GM19351 (cell line): ENCODE measurements around the gene ZNF597.
A peak's percentile ranks its signal among the peaks of the same experiment; 100 is the strongest.
"Not testable (repeated sequence)": the region's sequence is repeated elsewhere in the genome, so short reads cannot be mapped to it uniquely, and the experiment has no call there.

Experiments used
- ATAC-seq: cut with Tn5 transposase; IDR thresholded peaks from one replicate; pipeline ENCODE4 v1.9.1; 2021; ENCODE audit warnings: mild to moderate bottlenecking, moderate library complexity; ENCODE audit not compliant: unreplicated experiment

ZNF597 gene

DNA sequence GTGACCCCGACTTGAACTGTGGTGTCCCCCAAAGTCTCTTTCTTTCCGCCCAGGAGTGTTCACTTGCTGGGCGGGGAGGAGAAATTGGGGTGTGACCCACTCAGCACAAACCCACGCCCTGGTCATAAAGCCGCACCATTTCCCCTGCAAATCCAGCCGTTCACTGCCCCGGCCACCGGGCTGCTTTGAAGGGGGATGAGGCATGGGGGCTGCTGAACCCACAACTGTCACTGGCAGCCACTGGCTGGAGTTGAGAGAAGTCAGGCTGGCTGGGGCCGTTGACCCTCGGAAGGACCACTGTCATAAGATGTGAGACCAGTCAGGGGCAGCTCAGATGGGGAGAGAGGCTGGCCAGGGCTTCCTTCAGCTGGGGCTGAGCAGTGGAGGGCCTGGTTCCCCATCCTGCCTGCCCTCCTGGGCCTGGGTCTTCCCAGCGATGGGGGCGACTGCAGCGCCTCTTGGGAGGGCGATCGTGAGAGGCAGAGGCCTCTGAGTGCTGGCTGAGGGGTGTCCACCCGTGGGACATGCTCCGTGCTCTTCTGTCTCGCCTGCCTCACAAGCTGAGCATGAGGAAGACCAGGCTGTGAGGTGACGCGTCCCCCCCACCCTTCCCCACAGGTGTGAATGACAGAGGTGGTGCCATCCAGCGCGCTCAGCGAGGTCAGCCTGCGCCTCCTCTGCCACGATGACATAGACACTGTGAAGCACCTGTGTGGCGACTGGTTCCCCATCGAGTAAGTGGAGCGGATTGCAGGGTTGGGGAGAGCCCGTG is 32.5 kb upstream of the ZNF597 start:
- no peak for ATAC-seq

DNA sequence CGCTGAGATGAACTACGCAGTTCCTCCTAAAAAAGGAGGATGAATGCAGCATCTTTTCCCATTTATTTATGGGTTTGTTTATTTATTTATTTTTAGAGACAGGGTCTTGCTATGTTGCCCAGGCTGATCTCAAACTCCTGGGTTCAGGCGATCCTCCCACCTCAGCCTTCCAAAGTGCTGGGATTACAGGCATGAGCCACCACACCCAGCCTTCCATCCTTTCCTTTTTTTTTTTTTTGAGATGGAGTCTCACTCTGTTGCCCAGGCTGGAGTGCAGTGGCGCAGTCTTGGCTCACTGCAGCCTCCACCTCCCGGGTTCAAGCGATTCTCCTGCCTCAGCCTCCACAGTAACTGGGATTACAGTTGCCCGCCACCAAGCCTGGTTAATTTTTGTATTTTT is 31.6 kb upstream of the ZNF597 start:
- ATAC-seq = not testable (repeated sequence)

DNA sequence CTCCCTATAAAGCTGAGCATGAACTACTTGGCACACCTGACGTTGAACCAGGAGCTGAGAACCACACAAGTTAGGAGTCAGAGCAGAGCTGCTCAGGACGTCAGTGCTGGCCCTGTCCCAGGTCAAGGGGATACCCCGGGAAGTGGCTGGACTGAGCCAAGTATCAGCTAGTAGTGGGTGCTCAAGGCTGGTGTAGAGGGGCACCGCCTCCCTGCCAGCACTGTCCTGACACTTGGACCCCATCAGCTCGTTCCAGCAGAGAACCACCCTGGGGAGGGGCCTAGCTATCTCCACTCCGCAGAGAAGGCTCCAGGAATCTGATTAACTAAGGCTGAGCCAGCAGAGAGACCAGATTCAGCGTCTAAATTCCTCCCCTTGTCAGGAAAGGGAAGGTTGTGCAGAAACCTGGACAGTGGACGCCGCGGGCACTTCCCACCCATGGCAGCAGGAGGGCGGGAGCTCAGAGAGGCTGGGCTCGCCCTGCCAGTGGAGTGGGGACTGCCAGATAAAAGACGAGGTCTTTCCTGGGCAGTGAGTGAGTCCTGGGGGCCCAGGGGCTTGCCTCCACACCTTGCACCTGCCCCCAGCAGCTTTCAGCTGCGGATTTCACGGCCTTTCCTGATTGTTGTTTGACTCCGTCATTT is 31.0 kb upstream of the ZNF597 start:
- ATAC-seq = no peak

DNA sequence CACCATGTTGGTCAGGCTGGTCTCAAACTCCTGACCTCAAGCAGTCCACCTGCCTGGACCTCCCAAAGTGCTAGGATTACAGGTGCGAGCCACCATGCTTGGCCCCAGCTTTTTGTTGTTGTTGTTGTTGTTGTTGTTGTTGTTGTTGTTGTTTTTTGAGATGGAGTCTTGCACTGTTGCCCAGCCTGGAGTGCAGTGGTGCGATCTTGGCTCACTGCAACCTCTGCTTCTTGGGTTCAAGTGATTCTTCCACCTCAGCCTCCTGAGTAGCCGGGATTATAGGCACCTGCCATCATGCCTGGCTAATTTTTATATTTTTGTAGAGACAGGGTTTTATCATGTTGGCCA is 30.3 kb upstream of the ZNF597 start:
- not testable (repeated sequence) for ATAC-seq

DNA sequence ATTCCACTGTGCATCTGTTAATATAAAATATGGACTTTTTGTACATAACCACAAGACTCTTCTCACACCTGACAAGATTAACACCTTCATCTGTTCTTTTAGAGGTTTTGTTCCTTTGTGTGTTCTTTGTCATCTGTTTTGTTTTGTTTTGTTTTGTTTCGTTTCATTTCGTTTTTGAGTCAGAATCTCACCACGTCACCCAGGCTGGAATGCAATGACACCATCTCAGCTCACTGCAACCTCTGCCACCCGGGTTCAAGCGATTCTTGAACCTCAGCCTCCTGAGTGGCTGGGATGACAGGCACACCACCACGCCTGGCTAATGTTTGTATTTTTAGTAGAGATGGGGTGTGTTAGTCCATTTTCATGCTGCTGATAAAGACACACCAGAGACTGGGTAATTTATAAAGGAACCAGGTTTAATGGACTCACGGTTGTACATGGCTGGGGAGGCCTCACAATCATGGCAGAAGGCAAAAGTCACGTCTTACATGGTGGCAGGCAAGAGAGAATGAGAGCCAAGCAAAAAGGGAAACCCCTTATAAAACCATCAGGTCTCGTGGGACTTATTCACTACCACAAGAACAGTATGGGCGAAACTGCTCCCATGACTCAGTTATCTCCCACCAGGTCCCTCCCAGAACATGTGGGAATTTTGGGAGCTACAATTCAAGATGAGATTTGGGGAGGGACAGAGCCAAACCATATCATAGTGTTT is 29.7 kb upstream of the ZNF597 start:
- no peak for ATAC-seq

DNA sequence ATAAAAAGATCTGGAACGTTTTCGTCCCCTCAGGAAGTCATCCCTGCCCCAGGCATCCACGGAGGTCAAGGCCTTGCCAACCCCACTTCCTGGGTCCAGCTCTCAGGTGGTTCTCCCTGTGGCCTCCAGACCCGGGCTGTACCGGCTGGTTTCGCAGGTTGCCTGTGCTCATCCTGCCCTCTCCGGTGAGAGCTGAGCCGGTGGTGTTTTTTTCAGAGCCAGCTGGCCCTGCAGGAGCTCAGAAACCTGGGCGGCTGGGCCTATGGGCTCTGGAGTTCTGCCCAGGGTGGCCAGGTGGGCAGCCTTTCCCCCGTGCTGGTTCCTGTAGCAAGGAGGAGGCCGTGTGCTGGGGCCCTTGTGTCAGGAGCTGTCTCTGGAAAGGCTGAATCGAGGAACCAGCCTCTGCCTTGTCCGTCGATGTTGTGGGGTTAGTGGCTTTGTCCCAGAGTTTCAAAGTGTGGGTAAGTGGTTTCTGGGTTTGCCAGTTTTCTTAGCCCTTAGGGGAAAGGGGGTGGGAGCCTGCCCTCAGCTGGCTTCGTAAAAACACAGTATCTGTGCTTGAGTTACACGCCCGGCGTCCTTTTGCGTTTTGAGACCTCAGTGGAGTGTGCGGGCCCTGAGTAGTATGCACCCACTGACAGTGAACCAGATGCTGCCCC is 28.3 kb upstream of the ZNF597 start:
- ATAC-seq = no peak

DNA sequence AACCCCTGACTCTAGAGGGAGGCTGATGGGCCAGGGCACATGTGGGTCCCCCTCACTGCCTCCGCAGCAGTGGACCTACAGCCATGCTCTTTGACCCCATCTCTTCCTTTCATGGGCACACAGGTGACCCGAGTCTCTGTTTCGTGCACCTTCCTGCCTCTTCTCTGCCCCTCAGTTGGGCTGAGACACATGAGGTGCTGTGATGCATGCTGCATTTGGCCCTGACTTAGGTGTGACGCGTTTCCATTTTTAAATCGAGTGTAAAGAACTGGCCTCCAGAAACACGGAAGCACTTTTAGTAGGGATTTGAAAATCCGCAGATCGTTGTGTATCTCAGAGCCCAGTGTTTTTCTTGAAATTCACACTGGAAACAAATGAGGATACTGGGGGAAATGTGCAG is 27.4 kb upstream of the ZNF597 start:
- no peak for ATAC-seq

DNA sequence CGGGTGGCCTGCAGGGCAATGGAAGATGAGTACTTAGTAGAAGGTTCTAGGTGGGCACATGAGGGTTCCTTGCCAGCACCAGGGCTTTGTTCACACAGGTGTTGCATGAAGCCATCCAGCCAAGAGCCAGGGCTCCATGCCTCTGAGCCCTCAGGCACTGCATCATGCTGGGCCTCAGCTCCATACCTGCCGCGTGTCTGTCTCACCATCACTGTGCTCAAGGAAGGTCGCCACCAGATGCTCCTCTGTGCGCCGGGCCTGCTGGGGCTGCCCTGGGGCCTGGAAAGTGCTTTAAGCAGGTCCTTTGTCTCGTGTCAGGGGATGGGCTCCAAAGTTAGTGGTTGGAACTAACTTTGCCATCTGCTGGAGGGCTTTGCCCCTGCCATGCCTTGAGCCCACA is 26.4 kb upstream of the ZNF597 start:
- no peak for ATAC-seq

DNA sequence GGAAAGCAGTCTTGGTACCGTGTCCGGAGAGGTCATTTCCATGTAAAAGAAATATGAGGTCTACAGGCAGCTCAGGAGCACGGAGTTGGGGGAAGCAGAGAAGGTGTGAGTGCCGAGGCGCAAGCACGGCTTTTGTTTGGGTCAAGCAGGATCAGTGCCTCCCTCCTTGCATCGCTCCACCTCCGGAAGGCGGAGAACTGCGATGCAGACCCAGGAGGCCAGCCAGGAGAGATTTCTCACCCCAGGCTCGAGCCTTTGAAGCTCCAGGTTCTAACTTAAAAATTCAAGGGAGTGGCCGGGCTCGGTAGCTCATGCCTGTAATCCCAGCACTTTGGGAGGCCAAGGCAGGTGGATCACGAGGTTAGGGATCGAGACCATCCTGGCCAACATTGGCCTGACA is 25.2 kb upstream of the ZNF597 start:
- ATAC-seq = no peak

DNA sequence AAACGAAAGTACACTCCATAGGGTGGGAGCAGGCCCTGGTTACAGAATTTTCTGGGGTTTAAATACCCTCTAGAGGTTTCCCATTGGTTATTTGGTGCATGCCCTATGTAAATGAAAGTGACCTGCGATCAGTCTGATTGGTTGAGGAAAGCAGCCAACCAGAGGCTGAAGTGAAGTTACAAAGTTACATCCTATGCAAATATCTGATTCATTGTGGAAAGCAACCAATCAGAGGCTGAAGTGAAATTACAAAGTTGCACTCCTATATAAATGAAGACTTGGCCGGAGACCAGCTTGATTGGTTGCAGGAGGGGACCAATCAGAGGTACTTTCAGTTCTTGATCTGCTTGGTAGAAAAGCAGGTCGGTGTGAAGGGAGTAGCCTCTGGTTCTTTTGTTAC is 24.6 kb upstream of the ZNF597 start:
- no peak for ATAC-seq

DNA sequence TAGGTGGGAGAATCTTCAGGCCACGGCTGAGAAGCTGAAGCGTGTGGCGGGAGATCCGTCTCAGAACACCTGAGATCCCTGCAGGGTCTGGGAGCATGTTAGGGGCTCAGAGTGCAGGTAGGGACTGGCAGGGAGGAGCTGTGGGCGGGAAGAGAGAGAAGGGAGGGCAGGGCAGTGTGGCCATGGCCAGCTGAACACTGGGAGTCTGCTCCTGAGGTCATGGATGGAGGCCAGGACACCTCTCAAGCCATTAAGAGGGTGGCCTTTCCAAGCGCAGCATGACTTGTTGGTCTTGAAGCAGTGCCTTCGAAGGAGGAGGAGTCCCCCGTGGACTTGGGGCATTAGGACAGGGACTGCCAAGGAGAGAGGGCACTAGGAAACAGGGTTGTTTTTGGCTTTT is 23.9 kb upstream of the ZNF597 start:
- ATAC-seq = no peak

DNA sequence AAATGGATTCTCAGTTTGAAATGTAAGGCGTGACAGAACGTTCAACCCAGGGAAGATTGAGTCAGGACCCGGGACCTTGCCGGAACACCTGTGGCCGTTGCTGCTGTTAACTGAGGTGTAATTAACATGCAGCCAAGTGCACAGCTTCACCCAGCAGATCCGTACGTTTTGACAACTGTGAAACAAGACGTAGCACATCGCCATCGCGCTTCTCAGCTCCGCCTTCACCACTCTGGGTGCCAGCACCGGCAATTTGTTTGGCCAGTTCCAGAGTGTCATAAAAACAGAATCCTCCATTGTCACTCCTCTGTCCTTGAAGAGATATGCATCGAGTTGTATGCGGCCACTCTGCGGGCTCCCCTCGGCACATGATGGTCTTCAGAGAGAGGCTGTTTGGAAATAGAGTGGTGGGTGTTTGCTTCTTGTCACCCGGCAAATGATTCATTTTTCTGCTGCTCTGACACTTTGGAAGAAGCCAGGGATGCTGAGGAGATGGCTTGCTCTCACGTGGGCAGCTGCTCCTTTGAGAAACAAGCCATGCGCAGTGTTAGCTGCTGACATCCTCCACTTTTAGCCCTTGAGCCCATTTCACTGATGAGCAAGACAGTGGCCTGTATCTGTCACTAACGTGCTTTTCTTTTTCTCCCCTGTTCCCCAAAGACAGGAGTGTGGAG is 22.7 kb upstream of the ZNF597 start:
- no peak for ATAC-seq

DNA sequence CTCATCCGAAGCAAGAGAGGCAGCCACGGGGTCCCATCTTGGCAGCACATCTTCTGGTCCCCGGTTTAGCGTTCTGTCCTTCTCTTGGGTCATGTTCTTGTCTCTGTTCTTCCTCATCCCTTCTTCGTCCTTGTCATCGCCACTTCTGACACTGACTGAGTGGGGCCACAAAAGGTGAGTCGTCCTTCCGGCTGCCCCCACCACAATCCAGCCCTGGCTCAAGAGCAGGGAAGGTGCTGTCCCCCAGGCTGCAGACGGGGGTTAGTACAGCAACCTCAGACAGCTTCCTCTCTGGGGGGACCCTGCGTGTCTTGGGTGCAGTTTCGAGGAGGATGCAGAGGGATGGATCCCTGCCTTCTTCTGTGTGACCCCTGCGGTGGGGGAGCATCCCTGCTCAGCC is 22.0 kb upstream of the ZNF597 start:
- no peak for ATAC-seq

DNA sequence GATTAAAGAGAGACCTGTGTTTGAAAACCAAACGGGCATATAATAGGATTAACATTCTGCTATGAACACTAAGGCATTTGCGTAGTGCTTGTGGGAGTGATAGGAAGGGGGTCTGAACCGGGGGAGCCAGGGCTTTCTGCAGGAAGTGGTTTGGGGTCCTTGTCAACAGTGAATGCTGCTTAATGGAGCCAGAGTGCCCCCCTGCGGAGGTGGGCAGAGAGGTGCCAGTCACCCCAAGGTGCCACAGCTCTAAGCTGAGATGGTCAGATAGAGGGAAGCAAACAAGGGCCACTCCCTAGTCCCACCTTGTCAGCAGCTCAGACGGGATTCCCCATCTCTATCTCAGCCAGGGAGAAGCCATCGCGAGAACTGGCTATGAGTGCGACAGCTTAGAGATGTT is 17.8 kb upstream of the ZNF597 start:
- no peak for ATAC-seq

DNA sequence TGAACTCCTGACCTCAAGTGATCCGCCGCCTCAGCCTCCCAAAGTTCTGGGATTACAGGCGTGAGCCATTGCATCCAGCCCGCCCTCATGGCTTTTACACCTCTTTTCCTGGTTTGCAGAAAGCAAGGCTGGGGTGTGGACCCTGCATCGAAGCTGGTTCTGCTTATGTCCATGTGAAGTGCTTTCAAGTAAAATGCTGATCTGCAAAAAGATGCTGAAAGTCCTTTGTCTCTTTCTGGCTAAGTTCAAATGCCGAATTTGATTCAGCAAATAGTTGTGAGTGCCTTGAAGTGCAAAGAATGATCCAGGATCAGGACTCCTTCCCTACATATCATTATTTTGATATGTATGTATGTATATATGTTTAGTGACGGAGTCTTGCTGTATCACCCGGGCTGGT is 17.3 kb upstream of the ZNF597 start:
- ATAC-seq = no peak

DNA sequence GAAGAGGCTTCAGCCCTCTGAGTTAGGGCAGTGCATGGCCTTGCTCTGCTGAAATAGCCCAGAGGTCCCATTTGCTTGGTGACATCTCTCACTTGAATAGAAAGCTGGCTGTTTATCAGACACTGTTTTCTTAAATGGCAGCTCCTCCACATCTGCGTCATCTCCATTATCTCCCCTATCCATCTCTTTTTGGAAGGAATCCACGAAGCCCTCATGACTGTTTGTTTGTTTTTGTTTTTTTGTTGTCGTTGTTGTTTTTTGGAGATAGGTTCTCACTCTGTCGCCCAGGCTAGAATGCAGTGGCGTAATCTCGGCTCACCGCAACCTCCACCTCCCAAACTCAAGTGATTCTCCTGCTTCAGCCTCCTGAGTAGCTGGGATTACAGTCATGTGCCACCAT is 16.8 kb upstream of the ZNF597 start:
- no peak for ATAC-seq

DNA sequence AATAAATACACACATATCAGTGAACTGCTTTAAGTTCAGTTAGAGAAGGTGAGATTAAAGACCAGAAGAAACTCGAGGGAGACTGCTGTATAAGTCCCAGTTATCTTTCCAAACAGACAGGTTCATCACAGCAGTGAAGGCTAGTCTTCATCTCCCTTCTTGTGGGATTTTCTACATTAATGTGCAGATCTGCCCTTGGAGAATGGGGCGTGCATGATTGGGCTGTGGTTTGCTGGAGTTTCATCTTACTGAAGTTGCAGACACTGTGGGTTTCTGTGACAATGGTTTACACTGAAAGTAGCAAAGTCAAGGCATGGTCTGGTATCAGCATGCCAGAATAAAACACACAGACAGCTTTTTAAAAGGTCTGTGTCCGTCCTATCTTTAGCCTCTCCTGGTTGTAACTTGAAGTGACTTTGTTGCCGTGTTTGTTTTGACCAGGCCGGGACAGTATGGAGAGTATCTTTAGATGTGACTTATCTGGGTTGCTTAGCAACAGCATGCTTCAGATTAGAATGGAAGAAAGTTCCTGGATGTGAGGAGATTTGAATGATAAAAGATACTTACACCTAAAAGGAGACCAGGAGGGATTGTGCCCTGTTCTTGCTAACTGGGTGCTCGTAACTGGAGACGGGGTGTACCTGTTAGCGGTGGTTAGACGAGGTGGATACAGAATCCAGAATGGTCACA is 16.2 kb upstream of the ZNF597 start:
- ATAC-seq = no peak

DNA sequence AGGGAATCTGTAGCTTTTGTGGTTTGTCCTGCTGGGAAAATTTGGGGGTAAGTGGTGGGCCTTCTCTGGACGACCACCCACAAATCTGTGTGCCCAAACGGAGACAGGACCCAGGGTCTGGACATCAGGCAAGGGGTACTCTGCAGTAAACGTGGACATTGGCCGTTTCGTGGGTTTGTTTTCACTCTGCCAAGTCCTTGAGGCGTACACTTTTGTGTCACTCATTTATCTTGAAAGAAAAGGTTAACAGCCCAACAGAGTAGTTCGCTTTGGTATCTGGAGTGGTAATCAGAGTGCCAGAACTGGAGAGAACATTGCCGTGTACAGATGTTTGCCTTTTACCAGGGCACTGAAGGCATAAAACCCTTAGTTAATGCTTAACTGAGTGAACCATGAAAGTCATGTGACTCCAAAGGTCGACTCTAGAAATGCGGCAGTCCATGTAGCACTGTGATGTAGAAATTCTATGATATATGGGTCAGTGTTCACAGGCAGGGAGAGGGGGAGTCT is 15.6 kb upstream of the ZNF597 start:
- ATAC-seq = no peak

DNA sequence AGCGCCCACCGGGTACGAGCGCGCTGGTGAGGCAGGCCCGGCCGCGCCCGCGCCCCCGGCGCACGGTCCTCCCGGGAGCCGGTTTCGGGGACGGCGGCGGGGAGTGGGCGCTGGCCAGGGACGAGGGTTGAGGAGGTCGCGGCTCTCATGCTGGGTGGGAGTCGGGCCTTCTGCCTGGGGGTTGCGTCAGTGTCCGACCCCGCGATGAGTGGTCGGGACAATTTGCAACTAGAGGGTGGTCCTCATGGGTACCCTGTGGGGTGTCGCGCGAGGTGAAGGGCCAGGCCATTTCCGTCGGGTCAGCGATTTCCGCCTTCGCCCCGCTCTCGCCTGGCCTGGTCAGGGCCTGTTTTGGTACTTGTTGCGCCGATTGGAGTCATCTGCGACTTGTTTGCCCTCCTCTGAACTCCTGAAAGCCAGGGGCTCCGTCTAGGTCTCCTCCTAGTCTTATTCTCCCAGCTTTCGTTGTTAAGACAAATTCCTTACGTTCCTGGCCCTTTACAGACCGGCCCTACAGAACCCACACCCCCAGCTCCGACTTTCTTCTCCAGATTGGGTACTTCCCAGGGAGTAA is 15.1 kb upstream of the ZNF597 start:
- ATAC-seq = peak; percentile 7
